Measurements from ENCODE around the gene TUT4.

The TUT4 gene

GRCh38 chr1:52416811-52417210, 136.1 kb downstream of the TUT4 start:
- in situ Hi-C loops (cut with HindIII; ENCODE audit: low sequenced_read_pairs), result no loop called here

- in situ Hi-C loops (cut with HindIII; ENCODE audit: low sequenced_read_pairs), result no loop called here
Measured at GRCh38 chr1:52414942-52415341, 137.9 kb downstream of the TUT4 start.

- in situ Hi-C loops (cut with HindIII; ENCODE audit: low sequenced_read_pairs), result no loop called here
Measured at GRCh38 chr1:52413410-52413989, 139.4 kb downstream of the TUT4 start.

GRCh38 chr1:52404975-52405338, 147.9 kb downstream of the TUT4 start:
- in situ Hi-C loops (cut with HindIII; ENCODE audit: low sequenced_read_pairs), result no loop called here

- in situ Hi-C loops (cut with HindIII; ENCODE audit: low sequenced_read_pairs), result no loop called here
Measured at GRCh38 chr1:52404116-52404974, 148.5 kb downstream of the TUT4 start, which contains the start of the genes ORC1 and PRPF38A. Gene ORC1 (minus strand): TSS chr1:52404423. CDS start chr1:52402223, 2,200 bp downstream. Gene PRPF38A (plus strand): TSS chr1:52404602. CDS start chr1:52404750, 148 bp downstream.

GRCh38 chr1:52403566-52404115, 149.3 kb downstream of the TUT4 start:
- in situ Hi-C loops (cut with HindIII; ENCODE audit: low sequenced_read_pairs), result no loop called here

GRCh38 chr1:52402860-52403240, 150.0 kb downstream of the TUT4 start:
- in situ Hi-C loops (cut with HindIII; ENCODE audit: low sequenced_read_pairs), result no loop called here

GRCh38 chr1:52400131-52400530, 152.8 kb downstream of the TUT4 start:
- in situ Hi-C loops (cut with HindIII; ENCODE audit: low sequenced_read_pairs), result no loop called here

GRCh38 chr1:52399629-52400028, 153.3 kb downstream of the TUT4 start:
- in situ Hi-C loops (cut with HindIII; ENCODE audit: low sequenced_read_pairs), result no loop called here

GRCh38 chr1:52393174-52393573, 159.7 kb downstream of the TUT4 start:
- in situ Hi-C loops (cut with HindIII; ENCODE audit: low sequenced_read_pairs), result no loop called here

- in situ Hi-C loops (cut with HindIII; ENCODE audit: low sequenced_read_pairs), result no loop called here
Measured at GRCh38 chr1:52386458-52386857, 166.4 kb downstream of the TUT4 start.

- in situ Hi-C loops (cut with HindIII; ENCODE audit: low sequenced_read_pairs), result no loop called here
Measured at GRCh38 chr1:52385376-52385775, 167.5 kb downstream of the TUT4 start.
